GM19025 (cell line): ENCODE data around the gene DENND1C.

ENCODE experiments used
- ATAC-seq: cut with Tn5 transposase; IDR thresholded peaks from one replicate; pipeline ENCODE4 v1.9.1; 2021; ENCODE audit warnings: mild to moderate bottlenecking, low read depth, moderate library complexity; ENCODE audit not compliant: unreplicated experiment

DENND1C gene

GRCh38 chr19:6481541-6482342 is at the start of gene DENND1C:
DENND1C (minus strand) TSS chr19:6481787; CDS start chr19:6481695, 92 bp downstream.
- peak; percentile 72 for ATAC-seq

GRCh38 chr19:6530386-6531162 is 49.0 kb upstream of the DENND1C start, which contains the start of gene TNFSF9:
TNFSF9 (plus strand) TSS chr19:6531026; CDS start chr19:6531037, 11 bp downstream.
- ATAC-seq = peak; percentile 28

- no peak for ATAC-seq
Measured at GRCh38 chr19:6529937-6530385, 48.4 kb upstream of the DENND1C start.

- no peak for ATAC-seq
Measured at GRCh38 chr19:6529351-6529750, 47.8 kb upstream of the DENND1C start.

GRCh38 chr19:6528544-6529121 is 47.0 kb upstream of the DENND1C start:
- ATAC-seq = no peak

- peak; percentile 33 for ATAC-seq
Measured at GRCh38 chr19:6527893-6528543, 46.4 kb upstream of the DENND1C start.

- no peak for ATAC-seq
Measured at GRCh38 chr19:6524311-6524710, 42.7 kb upstream of the DENND1C start.

- ATAC-seq = no peak
Measured at GRCh38 chr19:6522712-6523111, 41.1 kb upstream of the DENND1C start.

- peak; percentile 35 for ATAC-seq
Measured at GRCh38 chr19:6521718-6522646, 40.4 kb upstream of the DENND1C start.

GRCh38 chr19:6519289-6519688 is 37.7 kb upstream of the DENND1C start:
- no peak for ATAC-seq

GRCh38 chr19:6518145-6518911 is 36.7 kb upstream of the DENND1C start:
- no peak for ATAC-seq

GRCh38 chr19:6516659-6517291 is 35.2 kb upstream of the DENND1C start:
- no peak for ATAC-seq

- no peak for ATAC-seq
Measured at GRCh38 chr19:6516018-6516658, 34.6 kb upstream of the DENND1C start.

- no peak for ATAC-seq
Measured at GRCh38 chr19:6514926-6515544, 33.4 kb upstream of the DENND1C start.

GRCh38 chr19:6514089-6514488 is 32.5 kb upstream of the DENND1C start:
- no peak for ATAC-seq

GRCh38 chr19:6510618-6511017 is 29.0 kb upstream of the DENND1C start:
- no peak for ATAC-seq
